Measurements from ENCODE around the gene DIAPH1.

DNA sequence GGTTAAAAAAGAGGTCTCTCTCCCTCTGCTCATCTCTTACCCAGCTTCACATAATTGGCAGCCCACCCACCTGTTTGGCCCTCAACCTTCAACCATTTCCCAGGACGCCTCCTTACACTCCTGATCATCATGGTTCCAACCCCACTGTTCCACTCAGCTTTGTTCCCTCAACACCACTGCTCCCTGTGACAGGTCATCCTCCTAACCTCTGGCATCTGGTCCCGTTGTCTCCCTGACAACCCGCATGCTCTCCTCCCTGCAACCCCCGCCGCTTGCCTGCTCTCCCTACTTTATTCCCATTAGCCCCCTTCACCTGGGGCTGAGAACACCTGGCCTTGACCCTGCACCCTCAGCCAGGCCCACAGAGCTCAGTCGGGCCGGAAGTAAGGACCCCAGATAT, 117.0 kb downstream of the DIAPH1 start:
- TF ChIP-seq, protein P1, sequence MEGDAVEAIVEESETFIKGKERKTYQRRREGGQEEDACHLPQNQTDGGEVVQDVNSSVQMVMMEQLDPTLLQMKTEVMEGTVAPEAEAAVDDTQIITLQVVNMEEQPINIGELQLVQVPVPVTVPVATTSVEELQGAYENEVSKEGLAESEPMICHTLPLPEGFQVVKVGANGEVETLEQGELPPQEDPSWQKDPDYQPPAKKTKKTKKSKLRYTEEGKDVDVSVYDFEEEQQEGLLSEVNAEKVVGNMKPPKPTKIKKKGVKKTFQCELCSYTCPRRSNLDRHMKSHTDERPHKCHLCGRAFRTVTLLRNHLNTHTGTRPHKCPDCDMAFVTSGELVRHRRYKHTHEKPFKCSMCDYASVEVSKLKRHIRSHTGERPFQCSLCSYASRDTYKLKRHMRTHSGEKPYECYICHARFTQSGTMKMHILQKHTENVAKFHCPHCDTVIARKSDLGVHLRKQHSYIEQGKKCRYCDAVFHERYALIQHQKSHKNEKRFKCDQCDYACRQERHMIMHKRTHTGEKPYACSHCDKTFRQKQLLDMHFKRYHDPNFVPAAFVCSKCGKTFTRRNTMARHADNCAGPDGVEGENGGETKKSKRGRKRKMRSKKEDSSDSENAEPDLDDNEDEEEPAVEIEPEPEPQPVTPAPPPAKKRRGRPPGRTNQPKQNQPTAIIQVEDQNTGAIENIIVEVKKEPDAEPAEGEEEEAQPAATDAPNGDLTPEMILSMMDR (IDR thresholded peaks at IDR 0.05) = no peak
- TF ChIP-seq POLR2A (IDR thresholded peaks at IDR 0.05) = no peak
